Measurements from ENCODE around the gene ZNF865. TPM values are rescaled to one million over a fixed set of nuclear protein-coding genes. Genes with fewer than 3 reads are reported as not detected.
A peak's percentile ranks its signal among the peaks of the same experiment; 100 is the strongest.

Gene ZNF865
- polyA plus RNA-seq, 3 donors, result 5.9 to 11.8 (median 11.1) TPM

DNA sequence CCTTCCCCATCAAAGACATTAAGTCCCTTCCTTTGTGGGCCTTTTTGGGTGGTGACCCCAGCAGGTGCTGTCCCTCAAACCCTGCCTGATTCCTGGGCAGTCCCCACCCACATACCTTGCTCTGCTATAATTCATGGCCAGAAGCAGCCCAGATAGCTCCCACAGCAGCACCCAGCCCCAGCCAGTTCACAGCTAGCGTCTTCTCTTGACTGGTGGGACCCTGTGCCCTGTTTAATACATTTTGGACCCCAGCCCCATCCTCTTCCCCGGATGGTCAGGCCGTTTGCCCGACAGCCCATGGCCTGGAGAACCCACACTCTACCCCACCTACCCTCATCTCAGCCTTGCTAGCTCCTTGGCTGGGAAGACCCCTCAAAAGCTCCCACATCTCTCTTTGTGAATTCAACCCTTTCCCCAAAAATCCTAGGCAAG lies 44.7 kb downstream of the ZNF865 start:
- DNase-seq (ENCODE audit: extremely low read depth in 1 of 11, low read depth in 9 of 11, low spot score in 4 of 11), result no peak

DNA sequence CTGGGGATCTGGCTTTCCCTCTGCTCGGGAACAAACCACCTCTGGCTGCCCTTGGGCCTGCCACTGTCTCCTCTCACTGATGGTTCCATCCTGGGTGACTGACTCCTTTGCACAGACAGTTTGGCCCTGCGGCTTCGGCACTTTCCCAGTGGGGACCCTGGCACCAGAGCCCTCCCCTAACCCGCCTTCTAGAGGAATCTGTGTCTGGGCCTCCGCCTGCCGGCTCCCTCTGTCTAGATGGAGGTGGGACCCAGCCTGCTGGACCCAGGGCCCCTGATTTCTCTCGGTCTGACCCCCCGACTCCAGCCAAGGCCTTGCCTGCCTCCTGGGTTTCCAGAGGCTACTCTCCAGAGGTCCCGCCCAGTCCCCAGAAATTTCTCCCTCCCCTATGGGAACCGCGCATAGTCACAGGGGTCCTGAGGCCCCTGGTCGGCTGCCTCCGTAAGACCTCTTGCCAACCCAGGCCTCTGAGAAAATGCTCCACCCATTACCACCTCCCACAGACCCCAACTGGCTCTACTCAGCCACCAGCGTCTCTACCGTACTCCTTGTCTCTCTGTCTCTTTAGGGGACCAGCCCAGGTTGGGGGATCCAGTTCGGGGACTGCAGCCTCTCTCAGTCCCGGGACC lies 45.3 kb downstream of the ZNF865 start:
- DNase-seq (ENCODE audit: extremely low read depth in 1 of 11, low read depth in 9 of 11, low spot score in 4 of 11), result no peak

DNA sequence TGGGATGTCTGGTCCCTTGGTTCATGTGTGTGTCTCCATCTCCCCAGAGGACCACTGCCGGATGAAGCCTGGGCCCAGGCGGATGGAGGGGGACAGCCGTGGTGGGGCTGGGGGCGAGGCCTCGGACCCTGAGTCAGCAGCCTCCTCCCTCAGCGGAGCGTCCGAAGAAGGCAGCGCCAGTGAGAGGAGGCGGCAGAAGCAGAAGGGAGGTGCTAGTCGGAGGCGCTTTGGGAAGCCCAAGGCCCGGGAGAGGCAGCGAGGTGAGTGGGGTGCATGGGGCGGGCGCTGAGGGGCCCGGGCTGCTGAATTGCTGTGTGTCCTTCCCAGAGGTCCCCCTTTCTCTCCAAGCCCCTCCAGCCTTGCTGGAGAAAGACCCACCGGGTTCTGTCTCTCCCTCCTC lies 45.8 kb downstream of the ZNF865 start:
- no peak for DNase-seq (ENCODE audit: extremely low read depth in 1 of 11, low read depth in 9 of 11, low spot score in 4 of 11)

DNA sequence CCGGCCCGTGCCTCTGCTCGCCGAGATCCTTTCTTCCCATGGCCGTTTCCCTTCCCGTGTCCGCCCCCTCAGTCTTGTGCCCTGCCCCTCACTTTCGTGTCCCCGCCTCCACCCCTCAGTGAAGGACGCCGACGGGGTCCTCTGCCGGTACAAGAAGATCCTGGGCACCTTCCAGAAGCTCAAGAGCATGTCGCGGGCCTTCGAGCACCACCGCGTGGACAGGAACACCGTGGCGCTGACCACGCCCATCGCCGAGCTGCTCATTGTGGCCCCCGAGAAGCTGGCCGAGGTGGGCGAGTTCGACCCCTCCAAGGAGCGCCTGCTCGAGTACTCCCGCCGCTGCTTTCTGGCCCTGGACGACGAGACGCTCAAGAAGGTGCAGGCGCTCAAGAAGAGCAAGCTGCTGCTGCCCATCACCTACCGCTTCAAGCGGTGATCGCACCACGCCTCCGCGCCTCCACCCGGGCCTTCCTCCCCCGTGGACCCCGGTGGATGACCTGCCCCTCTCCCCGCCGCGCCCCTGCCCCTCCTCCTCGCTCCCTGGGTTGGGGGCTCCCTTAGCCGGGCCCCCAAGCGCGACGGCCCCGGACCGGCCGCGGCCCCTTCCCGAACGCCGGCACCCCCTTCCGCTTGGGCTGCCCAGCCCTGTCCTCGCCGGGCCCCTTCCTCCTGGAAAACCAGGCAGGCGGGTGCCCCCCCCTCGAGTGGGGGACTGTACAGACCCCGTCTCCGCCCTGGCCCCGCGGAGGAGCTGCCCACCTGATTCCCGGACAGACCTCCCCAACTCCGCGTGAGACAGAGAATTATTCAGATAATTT lies 47.1 kb downstream of the ZNF865 start:
- DNase-seq (ENCODE audit: extremely low read depth in 1 of 11, low read depth in 9 of 11, low spot score in 4 of 11), result no peak

DNA sequence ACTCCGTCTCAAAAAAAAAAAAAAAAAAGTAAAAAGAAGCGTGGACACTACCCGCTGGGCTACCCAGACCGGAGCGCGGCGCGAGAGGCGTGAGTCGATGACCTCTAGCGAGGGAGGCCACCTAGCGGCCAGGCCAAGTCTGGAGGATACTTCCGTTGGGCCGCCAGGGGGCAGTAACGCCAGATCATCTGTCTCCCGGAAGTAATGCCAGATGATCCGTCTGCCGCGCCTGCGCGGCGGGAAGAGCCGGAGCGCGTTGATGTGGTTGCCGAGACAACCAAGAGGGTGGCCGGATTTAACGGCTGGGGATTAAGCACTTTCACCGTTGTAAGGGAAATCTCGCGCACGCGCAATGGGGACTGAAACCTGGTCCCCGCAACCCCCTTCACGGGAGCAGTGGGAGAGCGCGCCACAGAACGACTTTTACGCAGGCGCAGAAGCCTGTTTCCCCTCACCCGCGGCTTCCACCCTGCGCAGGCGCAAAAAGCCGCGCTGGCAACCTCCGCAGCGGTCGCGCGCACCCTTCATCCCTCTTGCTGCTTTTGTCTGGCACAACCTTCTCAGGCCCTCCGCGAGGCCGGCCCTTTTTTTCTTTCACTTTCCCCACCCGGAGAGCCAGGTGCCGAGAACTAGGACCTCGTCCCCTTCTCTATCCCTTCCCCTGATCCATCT lies 48.3 kb downstream of the ZNF865 start:
- DNase-seq (ENCODE audit: extremely low read depth in 1 of 11, low read depth in 9 of 11, low spot score in 4 of 11), result peak; percentile 98 to 100 (median 99)

DNA sequence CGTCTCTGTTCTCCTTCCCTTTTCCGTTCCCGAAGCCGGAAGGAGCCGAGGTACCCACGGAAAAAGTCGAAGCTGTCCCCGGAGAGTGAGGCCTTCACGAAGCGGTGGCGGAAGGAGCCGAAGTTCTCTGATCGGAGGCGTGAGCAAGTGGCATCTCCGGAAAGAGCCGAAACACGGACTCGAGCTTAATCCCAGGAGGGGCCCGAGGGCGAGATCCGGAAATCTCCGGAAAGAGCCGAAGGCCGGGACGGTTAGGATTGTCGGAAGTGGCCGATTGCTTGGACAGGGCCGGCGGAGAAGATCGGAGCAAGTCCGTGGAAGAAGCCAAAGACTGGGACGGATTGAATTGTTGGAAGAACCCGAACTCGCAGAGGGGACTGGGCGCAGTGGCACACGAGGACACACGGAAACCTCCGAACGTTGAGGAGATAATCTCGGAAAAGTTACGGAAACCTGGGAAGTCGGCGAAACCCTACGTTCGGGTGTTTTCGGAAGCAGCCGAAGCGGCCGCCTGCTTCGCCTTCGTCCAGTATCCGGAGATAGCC lies 48.9 kb downstream of the ZNF865 start:
- DNase-seq (ENCODE audit: extremely low read depth in 1 of 11, low read depth in 9 of 11, low spot score in 4 of 11), result peak; percentile 98 to 100 (median 99)

DNA sequence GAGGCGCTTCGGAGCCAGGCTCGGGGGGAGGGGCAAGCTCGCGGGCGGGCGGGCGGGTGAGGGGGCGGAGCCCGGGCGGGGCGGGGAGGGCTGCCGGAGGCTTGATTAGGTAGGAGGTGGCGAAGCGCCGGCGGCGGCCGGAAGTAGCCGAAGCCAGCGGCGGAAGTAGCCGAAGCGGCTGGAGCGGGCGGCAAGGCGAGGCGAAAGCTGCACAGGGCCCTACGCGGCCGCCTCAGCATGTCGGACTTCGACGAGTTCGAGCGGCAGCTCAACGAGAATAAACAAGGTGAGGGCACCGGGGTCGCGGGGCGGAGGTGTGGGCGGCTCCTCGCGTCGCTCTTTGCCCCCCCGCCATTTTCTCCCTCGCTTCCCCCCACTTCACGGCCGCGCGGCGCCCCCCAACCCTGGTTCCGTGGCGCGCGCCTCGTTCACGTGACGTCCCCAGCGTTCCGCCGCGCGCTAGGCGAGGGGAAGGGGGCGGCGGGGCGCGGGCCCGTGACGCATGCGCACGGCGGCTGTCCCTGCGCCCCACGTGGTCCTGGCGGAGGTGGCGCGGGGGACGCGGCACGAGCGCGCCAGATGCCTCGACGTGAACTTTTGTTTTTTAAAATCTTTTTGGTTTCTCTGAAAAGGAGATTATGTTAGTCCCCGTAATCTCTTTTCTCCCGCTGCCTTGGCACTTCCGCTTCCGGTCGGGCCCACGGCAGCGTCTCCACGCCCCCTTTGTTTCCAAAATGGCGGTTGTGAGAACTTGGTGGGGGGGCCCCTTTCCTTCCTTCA lies 49.6 kb downstream of the ZNF865 start, which contains the start of gene U2AF2:
Gene U2AF2 (plus strand): TSS at position 168 of the 780 bp plus-strand sequence. CDS start 70 bp downstream, at position 238.
- DNase-seq (ENCODE audit: extremely low read depth in 1 of 11, low read depth in 9 of 11, low spot score in 4 of 11), result peak in 7 of 11 donors; percentile 88 to 94 (median 89)

DNA sequence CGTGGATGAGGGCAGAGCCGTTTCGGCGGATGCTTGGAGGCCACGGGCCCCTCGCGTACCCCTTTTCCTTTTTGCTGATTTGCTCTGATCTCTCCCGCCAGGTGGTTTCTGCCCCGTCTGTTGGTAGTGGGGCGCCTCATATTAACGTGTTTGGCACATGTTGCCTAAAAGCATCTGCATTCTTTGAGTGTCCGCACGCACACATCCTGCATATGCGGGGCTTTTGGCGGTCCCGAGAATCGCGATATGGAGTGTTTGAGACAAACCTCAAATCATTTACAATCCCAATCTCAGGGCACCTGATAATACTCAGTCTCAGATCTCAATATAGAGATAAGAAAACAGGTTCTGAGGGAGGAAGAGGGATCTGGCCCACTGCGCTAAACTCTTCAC lies 50.2 kb downstream of the ZNF865 start:
- DNase-seq (ENCODE audit: extremely low read depth in 1 of 11, low read depth in 9 of 11, low spot score in 4 of 11), result no peak

DNA sequence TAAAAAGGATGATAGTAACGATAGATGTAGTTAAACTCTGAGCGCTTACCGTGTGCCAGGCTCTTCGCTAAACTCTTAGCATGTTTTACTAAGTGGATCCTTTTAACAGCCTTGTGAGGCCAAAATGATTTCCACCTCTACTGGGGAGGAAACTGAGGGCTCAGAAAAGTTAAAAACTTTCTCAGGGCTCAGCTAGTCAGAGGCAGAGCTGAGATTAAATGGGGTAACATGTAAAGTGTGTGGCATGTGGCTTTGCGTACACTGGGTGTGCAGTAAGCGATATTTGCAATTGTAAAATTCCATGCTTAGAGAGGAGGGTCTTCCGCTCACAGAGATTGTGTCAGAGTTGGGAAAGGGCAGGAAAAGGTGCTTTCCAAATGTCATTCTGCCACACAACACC lies 51.1 kb downstream of the ZNF865 start:
- no peak for DNase-seq (ENCODE audit: extremely low read depth in 1 of 11, low read depth in 9 of 11, low spot score in 4 of 11)

DNA sequence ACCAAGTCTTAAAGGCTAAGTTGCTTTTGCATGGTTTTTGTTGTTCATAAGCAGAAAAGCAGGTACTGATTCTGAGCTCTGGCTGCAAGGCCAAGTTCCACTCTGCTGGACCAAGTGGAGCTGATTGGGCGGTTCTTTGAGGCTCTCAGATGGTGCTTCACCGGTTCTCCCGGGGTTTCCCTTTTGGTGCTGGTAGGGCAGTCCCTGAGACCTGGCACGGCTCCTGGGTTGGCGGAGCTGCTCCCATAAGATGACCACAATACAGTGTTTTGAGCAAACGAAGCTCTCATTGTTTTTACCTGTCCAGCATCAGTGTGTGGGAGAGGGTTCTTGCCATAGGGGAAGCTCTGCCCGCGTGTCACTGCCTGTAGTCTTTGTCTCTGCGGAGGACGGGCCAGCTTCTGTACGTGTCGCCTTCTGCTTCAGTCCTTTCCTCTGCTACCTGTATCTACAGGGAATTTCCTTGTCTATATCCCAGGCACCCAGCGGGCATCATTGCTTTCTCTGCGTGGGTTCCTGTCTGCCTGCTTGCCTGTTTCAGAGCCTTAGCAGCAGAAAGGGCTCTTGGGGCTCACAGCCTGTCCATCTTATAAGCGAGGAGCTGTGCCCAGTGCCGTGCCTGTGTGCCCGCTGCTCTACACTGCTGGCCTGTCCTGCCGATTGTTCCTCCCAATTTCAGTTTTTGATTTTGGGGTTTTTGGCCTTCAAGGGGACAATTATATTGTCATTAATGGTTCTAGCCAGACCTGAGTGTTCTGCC lies 51.7 kb downstream of the ZNF865 start:
- no peak for DNase-seq (ENCODE audit: extremely low read depth in 1 of 11, low read depth in 9 of 11, low spot score in 4 of 11)

DNA sequence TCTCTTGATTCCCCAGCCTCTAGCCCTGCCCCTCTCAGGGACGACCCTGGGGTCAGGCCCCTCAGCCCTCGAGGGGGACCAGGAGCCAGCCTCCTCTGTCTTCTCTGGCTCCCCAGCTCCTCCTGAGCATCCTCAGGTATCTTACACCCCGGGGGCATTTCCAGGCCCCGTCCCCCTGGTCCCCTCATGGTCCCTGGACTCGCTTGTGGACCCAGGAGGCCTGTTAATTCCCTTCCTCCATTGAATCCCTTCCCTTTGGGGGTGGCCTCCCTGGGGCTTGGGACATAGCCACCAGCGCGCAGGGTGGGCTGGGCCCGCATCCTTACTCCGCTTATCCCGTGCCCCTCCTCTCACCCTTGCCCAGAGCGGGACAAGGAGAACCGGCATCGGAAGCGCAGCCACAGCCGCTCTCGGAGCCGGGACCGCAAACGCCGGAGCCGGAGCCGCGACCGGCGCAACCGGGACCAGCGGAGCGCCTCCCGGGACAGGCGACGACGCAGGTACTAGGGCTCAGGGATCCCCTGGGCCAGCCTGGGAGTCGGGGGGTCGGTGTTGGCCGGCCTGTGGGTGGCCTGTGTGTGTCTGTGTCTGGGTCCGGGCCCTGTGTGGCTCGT lies 53.5 kb downstream of the ZNF865 start:
- no peak for DNase-seq (ENCODE audit: extremely low read depth in 1 of 11, low read depth in 9 of 11, low spot score in 4 of 11)

DNA sequence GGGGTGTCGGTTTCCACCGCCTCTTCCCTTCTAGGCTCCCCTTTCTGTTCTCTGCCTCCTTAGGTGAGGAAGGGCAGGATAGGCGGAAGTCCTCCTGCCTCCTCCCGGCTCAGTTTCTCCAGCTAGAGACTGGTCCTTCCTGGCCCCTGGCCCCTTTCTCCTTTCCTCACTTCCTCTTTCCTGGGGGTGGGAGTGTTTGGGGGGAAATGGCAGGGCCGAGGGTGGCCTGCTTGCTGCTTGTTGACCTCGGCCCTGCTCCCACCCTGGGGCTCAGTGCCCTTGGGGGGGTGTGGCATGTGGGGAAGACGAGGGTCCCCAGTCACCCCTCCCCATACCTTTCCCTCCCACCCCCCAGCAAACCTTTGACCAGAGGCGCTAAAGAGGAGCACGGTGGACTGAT lies 54.4 kb downstream of the ZNF865 start:
- DNase-seq (ENCODE audit: extremely low read depth in 1 of 11, low read depth in 9 of 11, low spot score in 4 of 11), result no peak

DNA sequence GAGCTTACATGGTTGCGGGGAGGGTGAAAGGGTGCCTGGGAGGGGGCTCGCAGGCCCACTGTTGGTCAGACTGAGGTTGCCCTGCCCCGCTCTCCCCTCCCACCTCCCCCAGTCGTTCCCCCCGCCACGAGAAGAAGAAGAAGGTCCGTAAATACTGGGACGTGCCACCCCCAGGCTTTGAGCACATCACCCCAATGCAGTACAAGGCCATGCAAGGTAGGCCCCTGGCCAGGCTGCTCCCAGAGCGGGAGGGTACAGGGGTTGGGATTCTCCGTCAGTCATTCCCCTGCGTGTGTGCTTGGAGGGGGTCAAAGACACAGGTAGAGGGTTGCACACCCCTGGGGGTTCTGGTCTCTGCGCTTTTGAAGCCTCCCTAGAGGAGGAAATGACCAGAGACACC lies 55.0 kb downstream of the ZNF865 start:
- DNase-seq (ENCODE audit: extremely low read depth in 1 of 11, low read depth in 9 of 11, low spot score in 4 of 11), result no peak

DNA sequence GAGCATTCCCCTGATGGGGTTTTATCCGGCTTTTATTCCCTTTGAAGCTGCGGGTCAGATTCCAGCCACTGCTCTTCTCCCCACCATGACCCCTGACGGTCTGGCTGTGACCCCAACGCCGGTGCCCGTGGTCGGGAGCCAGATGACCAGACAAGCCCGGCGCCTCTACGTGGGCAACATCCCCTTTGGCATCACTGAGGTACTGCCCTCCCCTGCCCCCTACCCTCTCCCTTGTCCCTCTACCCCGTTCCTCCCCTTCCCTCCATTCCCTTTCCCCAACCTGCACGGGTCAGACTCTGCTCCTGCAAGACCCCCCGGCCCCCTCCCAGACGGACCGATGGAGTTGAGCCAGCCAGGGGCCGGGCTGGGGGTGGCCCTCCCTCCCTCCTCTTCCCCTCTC lies 55.5 kb downstream of the ZNF865 start:
- no peak for DNase-seq (ENCODE audit: extremely low read depth in 1 of 11, low read depth in 9 of 11, low spot score in 4 of 11)

DNA sequence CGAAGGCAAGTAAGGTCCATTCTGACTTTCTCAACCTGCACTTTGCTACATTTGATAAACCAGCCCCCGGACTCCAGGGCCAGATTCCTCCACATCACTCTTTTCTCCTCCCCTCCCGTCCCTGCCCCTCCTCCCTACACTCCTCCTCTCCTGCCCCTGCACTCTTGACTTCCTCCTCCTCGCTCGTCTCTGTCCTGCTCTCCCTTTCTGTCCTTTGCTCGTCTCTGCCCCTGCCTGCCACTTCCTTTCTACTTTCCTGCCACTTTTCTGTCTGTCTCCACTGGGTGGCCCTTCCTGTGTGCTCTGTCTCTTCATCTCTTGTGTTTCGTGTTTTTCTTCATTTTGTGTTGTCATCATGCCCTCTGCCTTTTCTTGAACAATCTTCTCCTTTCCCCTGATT lies 56.4 kb downstream of the ZNF865 start:
- DNase-seq (ENCODE audit: extremely low read depth in 1 of 11, low read depth in 9 of 11, low spot score in 4 of 11), result no peak

DNA sequence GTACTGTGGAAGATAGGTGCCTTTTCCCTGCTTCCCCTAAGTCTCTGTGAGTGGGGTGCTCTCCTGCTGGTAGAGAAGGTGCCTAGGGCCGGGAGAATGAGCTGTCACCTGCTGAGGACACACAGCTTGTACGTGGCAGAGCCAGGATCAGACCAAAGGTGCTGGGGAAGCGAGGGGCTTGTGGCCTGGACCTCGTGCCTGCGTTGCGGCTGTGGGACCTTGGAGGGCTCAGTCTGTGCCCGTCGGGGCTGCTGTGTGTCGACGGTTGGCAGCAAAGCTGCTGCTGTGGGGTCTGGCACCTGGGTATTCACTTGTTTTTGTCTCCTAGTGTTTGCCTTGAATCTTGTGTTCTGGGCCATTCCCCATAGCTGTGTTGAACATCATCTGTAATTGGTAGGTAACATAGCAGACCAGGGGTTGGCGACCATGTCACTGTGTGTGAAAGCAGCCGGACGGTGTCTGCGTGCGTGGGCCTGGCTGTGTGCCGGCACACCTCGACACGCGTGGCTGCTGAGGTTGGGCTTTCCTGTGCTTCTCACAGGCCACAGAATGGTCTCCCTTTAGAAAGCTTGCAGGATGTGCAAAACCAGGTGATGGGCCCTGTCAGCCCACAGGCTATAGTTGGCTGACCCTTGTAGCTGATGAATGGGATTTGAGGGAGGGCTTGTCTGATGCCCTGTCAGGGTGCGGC lies 58.5 kb downstream of the ZNF865 start:
- DNase-seq (ENCODE audit: extremely low read depth in 1 of 11, low read depth in 9 of 11, low spot score in 4 of 11), result no peak

DNA sequence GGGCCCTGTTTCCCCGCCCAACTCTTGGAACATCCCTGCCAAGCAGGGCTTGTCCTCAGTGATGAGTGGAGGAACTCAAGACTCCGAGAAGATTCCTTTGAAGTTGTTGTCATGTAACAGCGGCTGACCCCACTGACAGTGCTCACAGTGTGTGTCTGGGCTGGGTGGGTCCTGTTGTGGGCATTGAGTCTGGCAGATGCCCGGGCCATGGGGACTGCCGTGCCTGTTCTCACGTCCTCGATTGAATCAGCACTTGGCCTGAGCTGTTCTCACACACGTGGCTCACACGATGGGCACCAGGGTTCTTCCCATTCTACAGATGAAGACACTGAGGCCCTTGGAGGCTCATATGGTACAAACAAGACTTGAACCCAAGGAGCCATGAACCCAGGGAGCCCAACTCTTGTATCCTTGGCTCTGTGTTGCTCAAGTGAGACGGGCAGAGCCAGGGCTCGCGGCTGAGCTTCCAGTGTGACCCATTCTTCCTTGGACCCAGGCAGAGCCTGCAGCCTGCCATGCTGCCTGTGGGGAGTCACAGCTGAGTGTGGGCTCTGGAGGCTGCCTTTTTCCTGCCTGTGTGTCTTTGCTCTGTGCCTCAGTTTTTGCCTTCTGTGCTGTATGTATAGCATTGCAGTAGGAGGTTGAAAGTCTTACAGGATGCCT lies 61.0 kb downstream of the ZNF865 start:
- no peak for DNase-seq (ENCODE audit: extremely low read depth in 1 of 11, low read depth in 9 of 11, low spot score in 4 of 11)
